HepG2 (cell line): ENCODE measurements around the gene SIAE. TPM values are rescaled to one million over a fixed set of nuclear protein-coding genes. Genes with fewer than 3 reads are reported as not detected.

ENCODE experiments used
- ATAC-seq: fragments of 200-7000 bp; cut with Tn5 transposase; 3 replicates; pipeline ENCODE4 v1.9.1; 2020; ENCODE audit warnings: mild to moderate bottlenecking, moderate library complexity
- BruUV-seq: library from RNA; stranded (reverse); fragments of 400-500 nt; replicated peaks from 2 replicates; lab custom pipeline; 2021; lab: Mats Ljungman, UMichigan
- CTCF ChIA-PET: fragments of 300-600 bp; formaldehyde crosslinking; extraction: SDS; loops from one replicate; lab custom pipeline; 2021; ENCODE audit warnings: low total read pairs, inconsistent platforms, low intra/inter-chr PET ratio; lab: Yijun Ruan, JAX
- POLR2A ChIA-PET: fragments of 350-600 bp; sonication (Branson Sonifier 250); formaldehyde crosslinking; loops from one replicate; lab custom pipeline; 2020; ENCODE audit warnings: antibody characterized with exemption, inconsistent platforms; lab: Yijun Ruan, JAX
- DNase-seq: peaks from one replicate; pipeline ENCODE4 v3.0.0-alpha.2; 2015; ENCODE audit warnings: low spot score
- FAIRE-seq: peaks from 3 replicates; lab custom pipeline; 2011; peaks lifted over from hg19 to GRCh38; lab: Jason Lieb, UNC
- H2AFZ ChIP-seq: one replicate; pipeline ENCODE4 v1.6.1; 2011; ENCODE audit warnings: low read length, inconsistent platforms
- H3K27ac ChIP-seq: fragments of 300-600 bp; 3 replicates; pipeline ENCODE4 v1.8.0; 2011; ENCODE audit warnings: mixed run types, mild to moderate bottlenecking, mixed read lengths, low read length, inconsistent platforms; ENCODE audit not compliant: insufficient read depth; ENCODE audit errors: extremely low read length
- H3K27me3 ChIP-seq, 2 experiments: fragments of 200-600 bp in 1 of 2; 2 replicates in 1 of 2; 3 replicates in 1 of 2; pipeline versions ENCODE4 v1.6.0 to v1.8.0; 2011; ENCODE audit warnings: low read length in 2 of 2, mild to moderate bottlenecking in 2 of 2, moderate library complexity in 2 of 2, inconsistent platforms in 1 of 2; ENCODE audit not compliant: insufficient read depth in 2 of 2, control insufficient read depth in 1 of 2
- H3K36me3 ChIP-seq, 2 experiments: fragments of 200-600 bp in 1 of 2; replicated peaks in 1 of 2; 2 replicates in 1 of 2; 3 replicates in 1 of 2; pipeline versions ENCODE4 v1.5.1 to v1.8.0; 2011; ENCODE audit warnings: low read length in 2 of 2, inconsistent platforms in 1 of 2; ENCODE audit not compliant: insufficient read depth in 2 of 2, control insufficient read depth in 1 of 2
- H3K4me1 ChIP-seq: 2 replicates; pipeline ENCODE4 v1.5.1; 2012; ENCODE audit warnings: low read length, inconsistent platforms; ENCODE audit not compliant: insufficient read depth
- H3K4me2 ChIP-seq: 2 replicates; pipeline ENCODE4 v1.6.0; 2011; ENCODE audit warnings: low read depth, low read length, inconsistent platforms
- H3K4me3 ChIP-seq, 3 experiments: fragments of 200-600 bp in 1 of 3; sonication (generic), shearing (Covaris generic) in 1 of 3; replicated peaks in 1 of 3; 2 replicates each; pipeline ENCODE4 v1.5.1; 2011 to 2016; ENCODE audit warnings: low read length in 3 of 3, inconsistent platforms in 2 of 3, low read depth in 2 of 3, mild to moderate bottlenecking in 2 of 3, control low read depth in 1 of 3, mixed read lengths in 1 of 3; ENCODE audit not compliant: insufficient read depth in 1 of 3
- H3K79me2 ChIP-seq: one replicate; pipeline ENCODE4 v1.6.1; 2011; ENCODE audit warnings: low read length, inconsistent platforms; ENCODE audit not compliant: insufficient read depth
- H3K9ac ChIP-seq: 2 replicates; pipeline ENCODE4 v1.6.0; 2011; ENCODE audit warnings: mild to moderate bottlenecking, low read depth, low read length, inconsistent platforms; ENCODE audit not compliant: insufficient read depth
- H3K9me3 ChIP-seq: 2 replicates; pipeline ENCODE4 v1.5.1; 2012; ENCODE audit warnings: mild to moderate bottlenecking, low read length
- H4K20me1 ChIP-seq: 2 replicates; pipeline ENCODE4 v1.6.0; 2011; ENCODE audit warnings: inconsistent platforms, mild to moderate bottlenecking, low read length, moderate library complexity; ENCODE audit not compliant: insufficient read depth
- DR1 ChIP-seq: sonication (generic); formaldehyde crosslinking; IDR thresholded peaks from 2 replicates; pipeline ENCODE4 v1.8.0; 2021; ENCODE audit warnings: mild to moderate bottlenecking, missing genetic modification reagents, inconsistent platforms
- EED ChIP-seq: sonication (generic); formaldehyde crosslinking; IDR thresholded peaks from 2 replicates; pipeline ENCODE4 v1.5.0; 2020; ENCODE audit warnings: mild to moderate bottlenecking, missing genetic modification reagents
- HIVEP1 ChIP-seq: sonication (generic); formaldehyde crosslinking; IDR thresholded peaks from 2 replicates; pipeline ENCODE4 v1.4.0; 2020; ENCODE audit warnings: mild to moderate bottlenecking, missing genetic modification reagents
- KLF16 ChIP-seq, 2 experiments: sonication (generic) in 1 of 2; formaldehyde crosslinking in 1 of 2; IDR thresholded peaks; 2 replicates each; pipeline versions ENCODE4 v1.6.1 to v1.8.0; 2016 to 2023; ENCODE audit warnings: missing genetic modification reagents in 2 of 2, missing compliant biosample characterization in 1 of 2
- ZIK1 ChIP-seq: sonication (generic); formaldehyde crosslinking; IDR thresholded peaks from 2 replicates; pipeline ENCODE4 v1.5.0; 2020; ENCODE audit warnings: mild to moderate bottlenecking, low read depth, missing genetic modification reagents, borderline replicate concordance
- ZNF12 ChIP-seq: sonication (generic); formaldehyde crosslinking; IDR thresholded peaks from 2 replicates; pipeline ENCODE4 v1.5.0; 2020; ENCODE audit warnings: missing genetic modification reagents
- WGBS: methylation state at CpG from one replicate; pipeline ENCODE4 v1.1.6; 2017; ENCODE audit warnings: low lambda C conversion rate; 5-methylcytosine and 5-hydroxymethylcytosine counted together
- in situ Hi-C: cut with HindIII; loops from 2 replicates; pipeline ENCODE4 v1.10.0; 2017; ENCODE audit warnings: low pct_unique_long_range_greater_than_20kb; ENCODE audit not compliant: extremely low pct_ligation_motif_present
- intact Hi-C: fragments of 100-400 bp; cut with micrococcal nuclease; formaldehyde crosslinking; loops from one replicate; pipeline ENCODE4 v1.10.0; 2022; ENCODE audit not compliant: unreplicated experiment
- polyA plus RNA-seq, 8 experiments: library from polyadenylated mRNA; depleted of rRNA in 3 of 8; stranded (reverse) in 7 of 8; unstranded in 1 of 8; fragments of >200 nt; fragmentation: Illumina TruSeq in 4 of 8; extraction: Trizol in 4 of 8; gene quantifications; 2 replicates each; pipeline versions ENCODE4 v1.2.1 to v1.2.3, GENCODE V29; 2011 to 2016; ENCODE audit warnings: low read depth in 4 of 8, missing spikeins in 1 of 8, mixed read lengths in 1 of 8; ENCODE audit not compliant: insufficient read depth in 1 of 8
- total RNA-seq, 5 experiments: library from RNA; depleted of rRNA; stranded (reverse); fragments of >200 nt; fragmentation: Illumina TruSeq; extraction: Trizol; gene quantifications; 2 replicates each; pipeline ENCODE4 v1.2.3, GENCODE V29; 2016; ENCODE audit warnings: low read depth in 1 of 5
- TF ChIP-seq, protein P1 (sequence below): sonication (generic); formaldehyde crosslinking; IDR thresholded peaks from 2 replicates; pipeline ENCODE4 v1.4.0; 2020; ENCODE audit warnings: mild to moderate bottlenecking, low read depth, missing genetic modification reagents

Gene SIAE
- total and polyA plus RNA-seq, 2 of the 13 experiments (the other 11 are each of a cell fraction or from before 2014, with no cell fraction given): 7.0 to 22.4 TPM

GRCh38 chr11:124722176-124722575, 48.6 kb upstream of the SIAE start (continued):
- TF ChIP-seq EED (CRISPR knock-in tag): no peak

GRCh38 chr11:124719534-124719933, 46.0 kb upstream of the SIAE start:
- Histone ChIP-seq H3K4me3 (no peak overlapping the region), H3K27me3 (peaks cover 3 to 64% of the 10 kb centered on the region in 2 experiments; a peak in 4 of 5 replicates), H3K9me3 (no peaks in the 10 kb centered on the region), H2AFZ (no peak overlapping the region), H3K9ac (no peak overlapping the region), H3K36me3 (no peaks in the 10 kb centered on the region), H3K27ac (no peak overlapping the region), H3K4me1 (peaks cover 19% of the 10 kb centered on the region), H4K20me1 (no peaks in the 10 kb centered on the region), H3K79me2 (no peaks in the 10 kb centered on the region), H3K4me2 (no peak overlapping the region)
- ChIA-PET CTCF (no interaction called here), POLR2A (no interaction called here)
- no peak for ATAC-seq
- in situ Hi-C loops (no loop called here), intact Hi-C loops (no loop called here)
- DNase-seq: no peak
- 0% methylated on average over 2 of the region's 2 CpGs for WGBS
- BruUV-seq: no TSS peak
- FAIRE-seq: no peak
- TF ChIP-seq KLF16 (CRISPR knock-in tag; IDR thresholded peaks at IDR 0.05): no peak
- TF ChIP-seq, protein P1, sequence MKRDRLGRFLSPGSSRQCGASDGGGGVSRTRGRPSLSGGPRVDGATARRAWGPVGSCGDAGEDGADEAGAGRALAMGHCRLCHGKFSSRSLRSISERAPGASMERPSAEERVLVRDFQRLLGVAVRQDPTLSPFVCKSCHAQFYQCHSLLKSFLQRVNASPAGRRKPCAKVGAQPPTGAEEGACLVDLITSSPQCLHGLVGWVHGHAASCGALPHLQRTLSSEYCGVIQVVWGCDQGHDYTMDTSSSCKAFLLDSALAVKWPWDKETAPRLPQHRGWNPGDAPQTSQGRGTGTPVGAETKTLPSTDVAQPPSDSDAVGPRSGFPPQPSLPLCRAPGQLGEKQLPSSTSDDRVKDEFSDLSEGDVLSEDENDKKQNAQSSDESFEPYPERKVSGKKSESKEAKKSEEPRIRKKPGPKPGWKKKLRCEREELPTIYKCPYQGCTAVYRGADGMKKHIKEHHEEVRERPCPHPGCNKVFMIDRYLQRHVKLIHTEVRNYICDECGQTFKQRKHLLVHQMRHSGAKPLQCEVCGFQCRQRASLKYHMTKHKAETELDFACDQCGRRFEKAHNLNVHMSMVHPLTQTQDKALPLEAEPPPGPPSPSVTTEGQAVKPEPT (CRISPR knock-in tag): no peak
- no peak for TF ChIP-seq DR1
- no peak for TF ChIP-seq ZNF12 (CRISPR knock-in tag)
- no peak for TF ChIP-seq ZIK1
- TF ChIP-seq HIVEP1 (CRISPR knock-in tag): no peak
